ENCODE measurements around the gene CCDC88A.
"Not testable (repeated sequence)": the region's sequence is repeated elsewhere in the genome, so short reads cannot be mapped to it uniquely, and the experiment has no call there.

DNA sequence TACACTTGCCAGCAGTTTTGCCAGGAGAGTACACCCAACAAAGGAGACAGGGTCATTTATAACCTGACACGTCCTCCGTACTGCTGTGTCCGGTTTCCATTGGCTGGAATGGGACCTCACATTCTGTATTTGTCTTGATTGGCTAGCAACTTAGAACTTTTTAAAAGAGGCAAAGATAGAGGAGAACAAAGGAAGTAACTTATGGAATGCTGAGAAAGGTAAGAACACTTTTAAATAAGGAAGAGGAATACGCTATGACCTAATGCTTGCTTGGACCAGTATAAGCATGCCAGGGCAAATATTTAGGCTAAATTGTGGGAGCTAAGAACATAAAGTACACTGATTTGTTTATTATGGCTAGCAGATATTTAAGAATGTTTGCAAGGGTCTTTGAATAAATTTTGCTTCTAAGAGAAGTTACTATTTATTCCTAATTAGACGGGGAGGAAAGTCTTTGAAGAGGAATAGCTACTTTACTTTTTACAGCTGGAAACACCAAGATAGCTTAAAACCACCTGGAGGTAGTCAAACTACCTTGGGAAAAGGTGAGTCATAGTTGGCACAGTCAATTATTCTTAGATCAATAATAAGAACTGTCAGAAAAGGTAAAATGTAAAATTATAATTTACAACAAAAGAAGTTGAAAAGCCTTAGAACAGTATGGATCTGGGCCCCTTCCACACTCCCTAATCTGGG lies 138.7 kb downstream of the CCDC88A start:
- TF ChIP-seq JUNB (IDR thresholded peaks at IDR 0.05; ENCODE audit: unreplicated experiment); POLR2AphosphoS5 (IDR thresholded peaks at IDR 0.05; ENCODE audit: low read depth); EZH2phosphoT487 (IDR thresholded peaks at IDR 0.05; ENCODE audit: unreplicated experiment); ZNF331 (CRISPR knock-in tag; IDR thresholded peaks at IDR 0.05; ENCODE audit: low read depth): not testable (repeated sequence)
- TF ChIP-seq, protein P1, sequence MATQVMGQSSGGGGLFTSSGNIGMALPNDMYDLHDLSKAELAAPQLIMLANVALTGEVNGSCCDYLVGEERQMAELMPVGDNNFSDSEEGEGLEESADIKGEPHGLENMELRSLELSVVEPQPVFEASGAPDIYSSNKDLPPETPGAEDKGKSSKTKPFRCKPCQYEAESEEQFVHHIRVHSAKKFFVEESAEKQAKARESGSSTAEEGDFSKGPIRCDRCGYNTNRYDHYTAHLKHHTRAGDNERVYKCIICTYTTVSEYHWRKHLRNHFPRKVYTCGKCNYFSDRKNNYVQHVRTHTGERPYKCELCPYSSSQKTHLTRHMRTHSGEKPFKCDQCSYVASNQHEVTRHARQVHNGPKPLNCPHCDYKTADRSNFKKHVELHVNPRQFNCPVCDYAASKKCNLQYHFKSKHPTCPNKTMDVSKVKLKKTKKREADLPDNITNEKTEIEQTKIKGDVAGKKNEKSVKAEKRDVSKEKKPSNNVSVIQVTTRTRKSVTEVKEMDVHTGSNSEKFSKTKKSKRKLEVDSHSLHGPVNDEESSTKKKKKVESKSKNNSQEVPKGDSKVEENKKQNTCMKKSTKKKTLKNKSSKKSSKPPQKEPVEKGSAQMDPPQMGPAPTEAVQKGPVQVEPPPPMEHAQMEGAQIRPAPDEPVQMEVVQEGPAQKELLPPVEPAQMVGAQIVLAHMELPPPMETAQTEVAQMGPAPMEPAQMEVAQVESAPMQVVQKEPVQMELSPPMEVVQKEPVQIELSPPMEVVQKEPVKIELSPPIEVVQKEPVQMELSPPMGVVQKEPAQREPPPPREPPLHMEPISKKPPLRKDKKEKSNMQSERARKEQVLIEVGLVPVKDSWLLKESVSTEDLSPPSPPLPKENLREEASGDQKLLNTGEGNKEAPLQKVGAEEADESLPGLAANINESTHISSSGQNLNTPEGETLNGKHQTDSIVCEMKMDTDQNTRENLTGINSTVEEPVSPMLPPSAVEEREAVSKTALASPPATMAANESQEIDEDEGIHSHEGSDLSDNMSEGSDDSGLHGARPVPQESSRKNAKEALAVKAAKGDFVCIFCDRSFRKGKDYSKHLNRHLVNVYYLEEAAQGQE (IDR thresholded peaks at IDR 0.05; ENCODE audit: unreplicated experiment): not testable (repeated sequence)
- TF ChIP-seq, protein P2, sequence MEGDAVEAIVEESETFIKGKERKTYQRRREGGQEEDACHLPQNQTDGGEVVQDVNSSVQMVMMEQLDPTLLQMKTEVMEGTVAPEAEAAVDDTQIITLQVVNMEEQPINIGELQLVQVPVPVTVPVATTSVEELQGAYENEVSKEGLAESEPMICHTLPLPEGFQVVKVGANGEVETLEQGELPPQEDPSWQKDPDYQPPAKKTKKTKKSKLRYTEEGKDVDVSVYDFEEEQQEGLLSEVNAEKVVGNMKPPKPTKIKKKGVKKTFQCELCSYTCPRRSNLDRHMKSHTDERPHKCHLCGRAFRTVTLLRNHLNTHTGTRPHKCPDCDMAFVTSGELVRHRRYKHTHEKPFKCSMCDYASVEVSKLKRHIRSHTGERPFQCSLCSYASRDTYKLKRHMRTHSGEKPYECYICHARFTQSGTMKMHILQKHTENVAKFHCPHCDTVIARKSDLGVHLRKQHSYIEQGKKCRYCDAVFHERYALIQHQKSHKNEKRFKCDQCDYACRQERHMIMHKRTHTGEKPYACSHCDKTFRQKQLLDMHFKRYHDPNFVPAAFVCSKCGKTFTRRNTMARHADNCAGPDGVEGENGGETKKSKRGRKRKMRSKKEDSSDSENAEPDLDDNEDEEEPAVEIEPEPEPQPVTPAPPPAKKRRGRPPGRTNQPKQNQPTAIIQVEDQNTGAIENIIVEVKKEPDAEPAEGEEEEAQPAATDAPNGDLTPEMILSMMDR (conservative IDR thresholded peaks at IDR 0.05; ENCODE audit: low read depth in 2 of 2): not testable (repeated sequence)
